HEK293 (cell line): ENCODE data around the gene ATG101.

Source experiments
- EGR2 ChIP-seq: fragments of 450-650 bp; formaldehyde crosslinking; IDR thresholded peaks from 2 replicates; pipeline ENCODE4 v1.5.1; 2016; ENCODE audit warnings: low read depth, missing biosample characterization, missing genetic modification characterization
- GLI2 ChIP-seq: fragments of 450-650 bp; formaldehyde crosslinking; IDR thresholded peaks from 2 replicates; pipeline ENCODE4; 2017; ENCODE audit warnings: missing biosample characterization, missing genetic modification characterization, low read depth, borderline replicate concordance
- GLIS2 ChIP-seq: fragments of 450-650 bp; formaldehyde crosslinking; IDR thresholded peaks from 2 replicates; pipeline ENCODE4 v1.5.1; 2016; ENCODE audit warnings: missing biosample characterization, missing genetic modification characterization
- HIC1 ChIP-seq: fragments of 450-650 bp; formaldehyde crosslinking; IDR thresholded peaks from 2 replicates; pipeline ENCODE4 v1.5.1; 2016; ENCODE audit warnings: missing biosample characterization, missing genetic modification characterization
- PRDM1 ChIP-seq: fragments of 450-650 bp; formaldehyde crosslinking; IDR thresholded peaks from 2 replicates; pipeline ENCODE4; 2016; ENCODE audit warnings: missing biosample characterization, missing genetic modification characterization
- WT1 ChIP-seq: fragments of 450-650 bp; formaldehyde crosslinking; IDR thresholded peaks from 2 replicates; pipeline ENCODE4 v1.5.1; 2016; ENCODE audit warnings: missing biosample characterization, missing genetic modification characterization
- ZBTB8A ChIP-seq: fragments of 450-650 bp; formaldehyde crosslinking; IDR thresholded peaks from 2 replicates; pipeline ENCODE4 v1.5.1; 2016; ENCODE audit warnings: missing biosample characterization, missing genetic modification characterization
- ZNF10 ChIP-seq: fragments of 450-650 bp; formaldehyde crosslinking; IDR thresholded peaks from 2 replicates; pipeline ENCODE4 v1.5.1; 2017; ENCODE audit warnings: missing biosample characterization, missing genetic modification characterization
- ZNF280D ChIP-seq: fragments of 450-650 bp; formaldehyde crosslinking; IDR thresholded peaks from 2 replicates; pipeline ENCODE4 v1.5.1; 2016; ENCODE audit warnings: missing biosample characterization, missing genetic modification characterization
- ZNF341 ChIP-seq: fragments of 450-650 bp; formaldehyde crosslinking; IDR thresholded peaks from 2 replicates; pipeline ENCODE4; 2016; ENCODE audit warnings: low read depth, missing biosample characterization, missing genetic modification characterization
- ZNF501 ChIP-seq: fragments of 450-650 bp; formaldehyde crosslinking; IDR thresholded peaks from 2 replicates; pipeline ENCODE4 v1.5.1; 2016; ENCODE audit warnings: missing biosample characterization, missing genetic modification characterization
- ZNF513 ChIP-seq: fragments of 450-650 bp; IDR thresholded peaks from 2 replicates; pipeline ENCODE4 v1.5.1; 2018; ENCODE audit warnings: missing biosample characterization, missing genetic modification characterization
- ZNF558 ChIP-seq: fragments of 450-650 bp; formaldehyde crosslinking; IDR thresholded peaks from 2 replicates; pipeline ENCODE4 v1.5.1; 2016; ENCODE audit warnings: missing biosample characterization, missing genetic modification characterization
- ZNF580 ChIP-seq: fragments of 450-650 bp; formaldehyde crosslinking; IDR thresholded peaks from 2 replicates; pipeline ENCODE4 v1.5.1; 2016; ENCODE audit warnings: missing biosample characterization, missing genetic modification characterization
- TF ChIP-seq, protein P1 (sequence below): fragments of 450-650 bp; formaldehyde crosslinking; IDR thresholded peaks from 2 replicates; pipeline ENCODE4 v1.5.1; 2016; ENCODE audit warnings: missing biosample characterization, missing genetic modification characterization, borderline replicate concordance
- TF ChIP-seq, protein P2 (sequence below): sonication (generic); formaldehyde crosslinking; IDR thresholded peaks from 2 replicates; pipeline ENCODE4 v1.8.1; 2022; ENCODE audit warnings: mild to moderate bottlenecking, moderate library complexity, missing genetic modification reagents
- TF ChIP-seq, protein P3 (sequence below): fragments of 450-650 bp; formaldehyde crosslinking; optimal IDR thresholded peaks from 2 replicates; pipeline ENCODE3; 2016; ENCODE audit warnings: missing biosample characterization, mild to moderate bottlenecking, missing genetic modification characterization
- TF ChIP-seq, protein P4 (sequence below): fragments of 450-650 bp; formaldehyde crosslinking; IDR thresholded peaks from 2 replicates; pipeline ENCODE4 v1.5.1; 2016; ENCODE audit warnings: missing biosample characterization, missing genetic modification characterization, borderline replicate concordance

ATG101 gene

GRCh38 chr12:52069327-52070184 lies at the start of gene ATG101 (continued):
- TF ChIP-seq, protein P1, sequence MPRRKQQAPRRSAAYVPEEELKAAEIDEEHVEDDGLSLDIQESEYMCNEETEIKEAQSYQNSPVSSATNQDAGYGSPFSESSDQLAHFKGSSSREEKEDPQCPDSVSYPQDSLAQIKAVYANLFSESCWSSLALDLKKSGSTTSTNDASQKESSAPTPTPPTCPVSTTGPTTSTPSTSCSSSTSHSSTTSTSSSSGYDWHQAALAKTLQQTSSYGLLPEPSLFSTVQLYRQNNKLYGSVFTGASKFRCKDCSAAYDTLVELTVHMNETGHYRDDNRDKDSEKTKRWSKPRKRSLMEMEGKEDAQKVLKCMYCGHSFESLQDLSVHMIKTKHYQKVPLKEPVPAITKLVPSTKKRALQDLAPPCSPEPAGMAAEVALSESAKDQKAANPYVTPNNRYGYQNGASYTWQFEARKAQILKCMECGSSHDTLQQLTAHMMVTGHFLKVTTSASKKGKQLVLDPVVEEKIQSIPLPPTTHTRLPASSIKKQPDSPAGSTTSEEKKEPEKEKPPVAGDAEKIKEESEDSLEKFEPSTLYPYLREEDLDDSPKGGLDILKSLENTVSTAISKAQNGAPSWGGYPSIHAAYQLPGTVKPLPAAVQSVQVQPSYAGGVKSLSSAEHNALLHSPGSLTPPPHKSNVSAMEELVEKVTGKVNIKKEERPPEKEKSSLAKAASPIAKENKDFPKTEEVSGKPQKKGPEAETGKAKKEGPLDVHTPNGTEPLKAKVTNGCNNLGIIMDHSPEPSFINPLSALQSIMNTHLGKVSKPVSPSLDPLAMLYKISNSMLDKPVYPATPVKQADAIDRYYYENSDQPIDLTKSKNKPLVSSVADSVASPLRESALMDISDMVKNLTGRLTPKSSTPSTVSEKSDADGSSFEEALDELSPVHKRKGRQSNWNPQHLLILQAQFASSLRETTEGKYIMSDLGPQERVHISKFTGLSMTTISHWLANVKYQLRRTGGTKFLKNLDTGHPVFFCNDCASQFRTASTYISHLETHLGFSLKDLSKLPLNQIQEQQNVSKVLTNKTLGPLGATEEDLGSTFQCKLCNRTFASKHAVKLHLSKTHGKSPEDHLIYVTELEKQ (tag by site-specific recombination) = 0 out of 2 replicates have a peak, but pooled peaks have one; percentile 48
- TF ChIP-seq GLI2 (no peak), ZNF501 (tag by site-specific recombination) (peak; percentile 95; the same call in 1 of the 2 replicates), ZNF513 (tag by site-specific recombination) (peak; percentile 99), GLIS2 (peak; percentile 99), PRDM1 (tag by site-specific recombination) (no peak), ZNF341 (tag by site-specific recombination) (peak; percentile 96), ZNF10 (tag by site-specific recombination) (peak; percentile 69), HIC1 (tag by site-specific recombination) (peak; percentile 84), WT1 (tag by site-specific recombination) (no peak; the same call in none of the 2 replicates), ZNF558 (tag by site-specific recombination) (no peak), EGR2 (tag by site-specific recombination) (peak; percentile 96), ZBTB8A (tag by site-specific recombination) (peak; percentile 57), ZNF280D (tag by site-specific recombination) (no peak), ZNF580 (tag by site-specific recombination) (peak; percentile 94)
- TF ChIP-seq, protein P2, sequence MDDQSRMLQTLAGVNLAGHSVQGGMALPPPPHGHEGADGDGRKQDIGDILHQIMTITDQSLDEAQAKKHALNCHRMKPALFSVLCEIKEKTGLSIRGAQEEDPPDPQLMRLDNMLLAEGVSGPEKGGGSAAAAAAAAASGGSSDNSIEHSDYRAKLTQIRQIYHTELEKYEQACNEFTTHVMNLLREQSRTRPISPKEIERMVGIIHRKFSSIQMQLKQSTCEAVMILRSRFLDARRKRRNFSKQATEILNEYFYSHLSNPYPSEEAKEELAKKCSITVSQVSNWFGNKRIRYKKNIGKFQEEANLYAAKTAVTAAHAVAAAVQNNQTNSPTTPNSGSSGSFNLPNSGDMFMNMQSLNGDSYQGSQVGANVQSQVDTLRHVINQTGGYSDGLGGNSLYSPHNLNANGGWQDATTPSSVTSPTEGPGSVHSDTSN = no peak
- TF ChIP-seq, protein P3, sequence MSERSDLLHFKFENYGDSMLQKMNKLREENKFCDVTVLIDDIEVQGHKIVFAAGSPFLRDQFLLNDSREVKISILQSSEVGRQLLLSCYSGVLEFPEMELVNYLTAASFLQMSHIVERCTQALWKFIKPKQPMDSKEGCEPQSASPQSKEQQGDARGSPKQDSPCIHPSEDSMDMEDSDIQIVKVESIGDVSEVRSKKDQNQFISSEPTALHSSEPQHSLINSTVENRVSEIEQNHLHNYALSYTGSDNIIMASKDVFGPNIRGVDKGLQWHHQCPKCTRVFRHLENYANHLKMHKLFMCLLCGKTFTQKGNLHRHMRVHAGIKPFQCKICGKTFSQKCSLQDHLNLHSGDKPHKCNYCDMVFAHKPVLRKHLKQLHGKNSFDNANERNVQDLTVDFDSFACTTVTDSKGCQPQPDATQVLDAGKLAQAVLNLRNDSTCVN (tag by site-specific recombination) = peak; percentile 80
- TF ChIP-seq, protein P4, sequence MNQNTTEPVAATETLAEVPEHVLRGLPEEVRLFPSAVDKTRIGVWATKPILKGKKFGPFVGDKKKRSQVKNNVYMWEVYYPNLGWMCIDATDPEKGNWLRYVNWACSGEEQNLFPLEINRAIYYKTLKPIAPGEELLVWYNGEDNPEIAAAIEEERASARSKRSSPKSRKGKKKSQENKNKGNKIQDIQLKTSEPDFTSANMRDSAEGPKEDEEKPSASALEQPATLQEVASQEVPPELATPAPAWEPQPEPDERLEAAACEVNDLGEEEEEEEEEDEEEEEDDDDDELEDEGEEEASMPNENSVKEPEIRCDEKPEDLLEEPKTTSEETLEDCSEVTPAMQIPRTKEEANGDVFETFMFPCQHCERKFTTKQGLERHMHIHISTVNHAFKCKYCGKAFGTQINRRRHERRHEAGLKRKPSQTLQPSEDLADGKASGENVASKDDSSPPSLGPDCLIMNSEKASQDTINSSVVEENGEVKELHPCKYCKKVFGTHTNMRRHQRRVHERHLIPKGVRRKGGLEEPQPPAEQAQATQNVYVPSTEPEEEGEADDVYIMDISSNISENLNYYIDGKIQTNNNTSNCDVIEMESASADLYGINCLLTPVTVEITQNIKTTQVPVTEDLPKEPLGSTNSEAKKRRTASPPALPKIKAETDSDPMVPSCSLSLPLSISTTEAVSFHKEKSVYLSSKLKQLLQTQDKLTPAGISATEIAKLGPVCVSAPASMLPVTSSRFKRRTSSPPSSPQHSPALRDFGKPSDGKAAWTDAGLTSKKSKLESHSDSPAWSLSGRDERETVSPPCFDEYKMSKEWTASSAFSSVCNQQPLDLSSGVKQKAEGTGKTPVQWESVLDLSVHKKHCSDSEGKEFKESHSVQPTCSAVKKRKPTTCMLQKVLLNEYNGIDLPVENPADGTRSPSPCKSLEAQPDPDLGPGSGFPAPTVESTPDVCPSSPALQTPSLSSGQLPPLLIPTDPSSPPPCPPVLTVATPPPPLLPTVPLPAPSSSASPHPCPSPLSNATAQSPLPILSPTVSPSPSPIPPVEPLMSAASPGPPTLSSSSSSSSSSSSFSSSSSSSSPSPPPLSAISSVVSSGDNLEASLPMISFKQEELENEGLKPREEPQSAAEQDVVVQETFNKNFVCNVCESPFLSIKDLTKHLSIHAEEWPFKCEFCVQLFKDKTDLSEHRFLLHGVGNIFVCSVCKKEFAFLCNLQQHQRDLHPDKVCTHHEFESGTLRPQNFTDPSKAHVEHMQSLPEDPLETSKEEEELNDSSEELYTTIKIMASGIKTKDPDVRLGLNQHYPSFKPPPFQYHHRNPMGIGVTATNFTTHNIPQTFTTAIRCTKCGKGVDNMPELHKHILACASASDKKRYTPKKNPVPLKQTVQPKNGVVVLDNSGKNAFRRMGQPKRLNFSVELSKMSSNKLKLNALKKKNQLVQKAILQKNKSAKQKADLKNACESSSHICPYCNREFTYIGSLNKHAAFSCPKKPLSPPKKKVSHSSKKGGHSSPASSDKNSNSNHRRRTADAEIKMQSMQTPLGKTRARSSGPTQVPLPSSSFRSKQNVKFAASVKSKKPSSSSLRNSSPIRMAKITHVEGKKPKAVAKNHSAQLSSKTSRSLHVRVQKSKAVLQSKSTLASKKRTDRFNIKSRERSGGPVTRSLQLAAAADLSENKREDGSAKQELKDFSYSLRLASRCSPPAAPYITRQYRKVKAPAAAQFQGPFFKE = no peak
